NB4 (cell line): Measurements from ENCODE around the gene FGD1.
"Not testable (repeated sequence)": the region's sequence is repeated elsewhere in the genome, so short reads cannot be mapped to it uniquely, and the experiment has no call there.

ENCODE experiments used
- CTCF ChIP-seq: IDR thresholded peaks from one replicate; pipeline ENCODE4 v1.5.1; 2012; ENCODE audit warnings: low read depth, low read length
- POLR2A ChIP-seq: IDR thresholded peaks from 2 replicates; pipeline ENCODE4 v1.6.1; 2011; ENCODE audit warnings: mild to moderate bottlenecking; ENCODE audit not compliant: insufficient read length; ENCODE audit errors: extremely low read depth
- TF ChIP-seq, protein P1 (sequence below): IDR thresholded peaks from 2 replicates; pipeline ENCODE4 v1.6.1; 2011; ENCODE audit warnings: low read depth, low read length

- TF ChIP-seq CTCF, POLR2A: not testable (repeated sequence)
- TF ChIP-seq, protein P1, sequence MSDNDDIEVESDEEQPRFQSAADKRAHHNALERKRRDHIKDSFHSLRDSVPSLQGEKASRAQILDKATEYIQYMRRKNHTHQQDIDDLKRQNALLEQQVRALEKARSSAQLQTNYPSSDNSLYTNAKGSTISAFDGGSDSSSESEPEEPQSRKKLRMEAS, result not testable (repeated sequence)
These were observed 6.2 kb downstream of the FGD1 start for GRCh38 chrX:54489819-54490218.
